GM18508 (cell line): ENCODE results near the gene CYP27A1.

ENCODE experiments used
- ATAC-seq: cut with Tn5 transposase; IDR thresholded peaks from one replicate; pipeline ENCODE4 v1.9.1; 2021; ENCODE audit warnings: moderate number of reproducible peaks; ENCODE audit not compliant: insufficient read depth, unreplicated experiment

CYP27A1 gene

DNA sequence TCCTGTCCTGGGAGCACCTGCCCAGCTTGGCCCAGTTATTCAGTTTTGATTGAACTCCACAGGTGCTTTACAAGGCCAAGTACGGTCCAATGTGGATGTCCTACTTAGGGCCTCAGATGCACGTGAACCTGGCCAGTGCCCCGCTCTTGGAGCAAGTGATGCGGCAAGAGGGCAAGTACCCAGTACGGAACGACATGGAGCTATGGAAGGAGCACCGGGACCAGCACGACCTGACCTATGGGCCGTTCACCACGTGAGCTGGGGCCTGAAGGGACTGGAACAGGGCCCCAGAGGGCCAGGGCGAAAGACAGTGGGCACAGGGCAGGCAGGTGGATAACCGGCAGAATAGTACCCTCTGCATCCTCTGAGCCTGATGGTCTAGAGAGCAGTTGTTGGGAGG is 27.6 kb downstream of the CYP27A1 start:
- ATAC-seq, result no peak

DNA sequence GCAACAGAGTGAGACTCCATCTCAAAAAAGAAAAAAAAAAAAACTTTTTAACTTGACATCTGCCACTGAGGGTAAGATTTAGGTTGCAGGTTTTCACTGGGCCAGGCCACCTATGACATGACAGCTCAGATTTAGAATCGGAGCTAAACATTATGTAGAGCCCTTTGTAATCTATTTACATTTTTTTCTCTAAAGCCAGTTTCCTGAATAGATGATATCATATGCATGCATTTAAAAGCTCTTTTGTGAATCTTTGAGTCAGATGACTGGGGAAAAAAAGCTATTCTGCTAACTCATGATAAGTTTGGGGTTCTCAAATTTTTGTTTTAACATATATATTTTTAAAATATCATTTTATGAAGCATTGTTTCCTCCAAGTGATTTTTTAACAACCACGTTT is 28.3 kb downstream of the CYP27A1 start:
- no peak for ATAC-seq

DNA sequence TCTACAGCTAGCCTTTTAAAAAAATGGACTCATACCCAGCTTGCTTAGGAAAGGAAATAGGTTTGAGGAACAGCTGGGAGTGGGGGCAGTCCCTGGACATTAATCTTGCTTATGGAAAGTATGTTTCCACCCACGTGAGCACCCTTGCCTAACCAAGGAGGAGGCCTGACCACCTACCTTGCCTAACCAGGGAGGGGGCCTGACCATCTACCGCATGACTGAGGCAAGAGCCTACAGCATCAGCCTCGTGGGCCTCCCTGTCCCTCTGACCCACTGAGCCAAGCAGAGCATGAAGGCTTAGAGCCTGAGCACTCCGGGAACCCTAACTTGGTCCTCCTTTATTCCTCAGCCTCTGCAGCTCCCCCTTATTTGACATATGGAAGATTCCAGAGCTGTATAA is 29.4 kb downstream of the CYP27A1 start:
- ATAC-seq, result no peak

DNA sequence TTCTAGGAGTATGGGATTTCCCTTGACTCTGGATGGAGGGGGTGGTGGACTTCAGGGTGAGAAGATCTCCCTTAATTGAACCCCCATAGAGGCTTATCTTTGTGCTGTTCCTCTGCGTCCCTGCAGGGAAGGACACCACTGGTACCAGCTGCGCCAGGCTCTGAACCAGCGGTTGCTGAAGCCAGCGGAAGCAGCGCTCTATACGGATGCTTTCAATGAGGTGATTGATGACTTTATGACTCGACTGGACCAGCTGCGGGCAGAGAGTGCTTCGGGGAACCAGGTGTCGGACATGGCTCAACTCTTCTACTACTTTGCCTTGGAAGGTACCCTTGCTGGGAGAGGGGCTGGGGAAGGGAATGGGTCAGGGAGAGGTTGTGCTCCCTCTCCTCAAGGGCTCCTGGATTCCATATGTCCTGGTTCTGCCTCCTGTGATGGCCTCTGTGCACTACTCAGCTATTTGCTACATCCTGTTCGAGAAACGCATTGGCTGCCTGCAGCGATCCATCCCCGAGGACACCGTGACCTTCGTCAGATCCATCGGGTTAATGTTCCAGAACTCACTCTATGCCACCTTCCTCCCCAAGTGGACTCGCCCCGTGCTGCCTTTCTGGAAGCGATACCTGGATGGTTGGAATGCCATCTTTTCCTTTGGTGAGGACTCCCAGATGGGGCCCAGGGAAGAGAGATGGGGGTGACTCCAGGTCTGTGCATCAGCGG is 30.3 kb downstream of the CYP27A1 start:
- ATAC-seq, result no peak

DNA sequence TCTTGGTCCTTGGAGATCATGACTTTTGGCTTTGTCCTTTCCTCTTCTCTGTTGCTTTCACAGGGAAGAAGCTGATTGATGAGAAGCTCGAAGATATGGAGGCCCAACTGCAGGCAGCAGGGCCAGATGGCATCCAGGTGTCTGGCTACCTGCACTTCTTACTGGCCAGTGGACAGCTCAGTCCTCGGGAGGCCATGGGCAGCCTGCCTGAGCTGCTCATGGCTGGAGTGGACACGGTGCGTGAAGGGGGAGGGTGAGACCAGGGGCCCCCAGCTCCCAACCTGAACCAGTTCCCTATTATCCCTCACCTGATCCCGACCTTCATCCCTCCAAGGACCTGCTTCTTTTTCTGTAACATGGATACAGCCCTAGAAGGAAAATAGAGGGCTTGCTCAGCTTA is 30.9 kb downstream of the CYP27A1 start:
- ATAC-seq, result no peak

DNA sequence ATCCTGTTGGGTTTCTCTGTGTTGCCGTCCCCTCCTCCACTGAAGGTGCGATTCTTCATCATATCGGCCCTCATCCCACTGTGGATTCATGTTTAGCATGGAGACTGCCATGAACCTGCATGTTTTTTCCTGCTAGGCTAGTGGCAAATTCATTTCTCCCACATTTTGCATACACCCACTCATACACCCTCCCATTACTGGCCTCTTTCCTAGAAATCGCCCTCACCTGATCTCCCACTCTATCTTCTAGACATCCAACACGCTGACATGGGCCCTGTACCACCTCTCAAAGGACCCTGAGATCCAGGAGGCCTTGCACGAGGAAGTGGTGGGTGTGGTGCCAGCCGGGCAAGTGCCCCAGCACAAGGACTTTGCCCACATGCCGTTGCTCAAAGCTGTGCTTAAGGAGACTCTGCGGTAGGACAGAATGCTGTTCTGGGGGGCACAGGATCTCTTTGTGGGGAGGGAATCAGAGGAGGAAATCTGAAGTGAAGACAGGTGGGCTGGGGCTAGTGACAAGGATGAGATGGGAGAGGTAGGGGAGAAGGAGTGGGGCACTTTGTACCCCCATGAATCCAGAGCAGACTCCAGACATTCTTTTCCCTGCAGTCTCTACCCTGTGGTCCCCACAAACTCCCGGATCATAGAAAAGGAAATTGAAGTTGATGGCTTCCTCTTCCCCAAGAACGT is 32.0 kb downstream of the CYP27A1 start:
- ATAC-seq, result no peak

DNA sequence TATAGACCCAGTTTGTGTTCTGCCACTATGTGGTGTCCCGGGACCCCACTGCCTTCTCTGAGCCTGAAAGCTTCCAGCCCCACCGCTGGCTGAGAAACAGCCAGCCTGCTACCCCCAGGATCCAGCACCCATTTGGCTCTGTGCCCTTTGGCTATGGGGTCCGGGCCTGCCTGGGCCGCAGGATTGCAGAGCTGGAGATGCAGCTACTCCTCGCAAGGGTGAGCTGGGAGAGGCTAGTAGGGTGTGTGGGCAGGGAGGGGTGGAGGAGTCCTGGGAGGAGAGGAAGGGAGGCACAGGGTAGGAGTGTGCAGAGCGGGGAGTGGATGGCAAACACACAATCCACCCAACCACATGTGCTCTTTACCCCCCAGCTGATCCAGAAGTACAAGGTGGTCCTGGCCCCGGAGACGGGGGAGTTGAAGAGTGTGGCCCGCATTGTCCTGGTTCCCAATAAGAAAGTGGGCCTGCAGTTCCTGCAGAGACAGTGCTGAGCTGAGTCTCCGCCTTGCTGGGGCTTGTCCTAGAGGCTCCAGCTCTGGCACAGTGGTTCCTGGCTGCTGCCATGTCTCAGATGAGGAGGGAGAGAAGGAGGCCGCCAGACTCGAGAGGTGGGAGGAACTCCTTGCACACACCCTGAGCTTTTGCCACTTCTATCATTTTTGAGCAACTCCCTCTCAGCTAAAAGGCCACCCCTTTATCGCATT is 32.7 kb downstream of the CYP27A1 start:
- ATAC-seq, result no peak

DNA sequence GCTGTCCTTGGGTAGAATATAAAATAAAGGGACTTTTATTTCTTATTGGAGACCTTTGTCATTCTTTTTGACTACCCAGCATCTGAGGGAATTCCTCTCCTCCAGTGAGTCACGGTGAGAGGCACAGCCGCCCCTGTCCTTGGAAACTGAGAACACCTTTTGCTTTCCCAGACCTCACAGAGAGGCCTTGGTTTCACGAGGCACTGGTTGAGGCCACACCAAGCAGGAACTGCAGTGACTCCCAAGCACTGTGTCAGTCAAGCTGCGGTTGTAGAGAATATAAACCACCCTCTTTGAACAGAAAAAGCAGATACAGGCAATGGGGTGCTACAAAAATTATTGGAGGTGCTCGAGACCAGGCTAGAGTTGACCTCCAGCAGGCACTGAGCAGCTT is 33.3 kb downstream of the CYP27A1 start:
- no peak for ATAC-seq

DNA sequence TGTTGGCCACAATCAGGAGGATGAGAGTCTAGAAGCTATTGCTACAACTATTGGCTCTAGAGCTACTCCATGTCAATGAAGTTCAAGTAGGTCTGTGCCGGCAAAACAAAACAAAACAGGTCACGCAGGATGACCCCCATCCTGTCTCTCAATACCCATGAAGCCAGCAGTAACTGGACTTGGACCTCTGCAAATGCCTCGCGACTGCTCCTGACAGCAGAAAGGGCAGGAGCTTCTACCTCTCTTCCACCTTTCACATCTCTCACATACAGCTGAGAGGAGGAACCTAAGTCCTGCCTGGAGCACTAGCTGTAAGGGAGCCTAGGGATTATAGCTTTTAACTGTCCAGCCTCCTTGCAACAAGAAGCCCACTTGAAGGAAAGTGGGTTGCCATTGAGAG is 33.7 kb downstream of the CYP27A1 start:
- ATAC-seq, result no peak

DNA sequence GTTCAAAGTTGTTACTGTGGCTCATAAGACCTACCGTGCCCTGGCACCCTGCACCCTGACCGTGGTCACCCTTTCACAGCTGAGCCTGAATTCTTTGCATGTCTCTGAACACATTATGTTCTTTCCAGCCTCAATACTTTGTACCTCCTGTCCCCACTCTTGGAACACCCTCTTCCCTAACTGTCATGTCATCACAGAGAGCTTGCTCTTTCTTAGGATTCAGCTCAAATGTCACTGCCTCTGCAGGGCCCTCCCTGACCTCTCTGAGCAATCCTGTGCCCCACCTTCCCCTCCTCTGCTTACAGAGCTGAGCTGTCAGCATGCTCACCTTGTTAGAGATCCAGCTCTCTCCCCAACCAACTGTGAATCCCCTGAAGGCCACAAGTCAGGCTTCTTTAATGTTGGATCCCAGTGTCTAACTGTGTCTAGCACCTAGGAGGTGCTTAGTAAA is 34.6 kb downstream of the CYP27A1 start:
- no peak for ATAC-seq

DNA sequence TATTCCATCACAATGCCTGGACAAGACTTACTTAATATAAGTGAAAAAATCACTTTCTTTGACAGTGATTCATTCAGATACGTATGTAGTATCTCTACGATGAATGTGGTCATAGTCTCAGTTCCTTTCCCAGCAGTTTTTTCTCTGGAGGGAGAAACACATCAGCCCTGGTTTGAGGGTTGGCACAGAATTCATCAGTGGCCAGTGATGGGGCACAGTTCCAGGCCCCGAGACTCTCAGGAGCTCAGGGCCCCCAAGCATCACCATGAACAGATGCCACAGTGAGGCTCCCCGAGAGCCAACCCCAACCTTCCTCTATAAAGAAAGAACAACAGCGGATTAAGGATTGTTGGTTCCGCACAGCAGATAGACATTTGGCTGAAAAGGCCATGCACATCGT is 37.1 kb downstream of the CYP27A1 start:
- ATAC-seq, result no peak

DNA sequence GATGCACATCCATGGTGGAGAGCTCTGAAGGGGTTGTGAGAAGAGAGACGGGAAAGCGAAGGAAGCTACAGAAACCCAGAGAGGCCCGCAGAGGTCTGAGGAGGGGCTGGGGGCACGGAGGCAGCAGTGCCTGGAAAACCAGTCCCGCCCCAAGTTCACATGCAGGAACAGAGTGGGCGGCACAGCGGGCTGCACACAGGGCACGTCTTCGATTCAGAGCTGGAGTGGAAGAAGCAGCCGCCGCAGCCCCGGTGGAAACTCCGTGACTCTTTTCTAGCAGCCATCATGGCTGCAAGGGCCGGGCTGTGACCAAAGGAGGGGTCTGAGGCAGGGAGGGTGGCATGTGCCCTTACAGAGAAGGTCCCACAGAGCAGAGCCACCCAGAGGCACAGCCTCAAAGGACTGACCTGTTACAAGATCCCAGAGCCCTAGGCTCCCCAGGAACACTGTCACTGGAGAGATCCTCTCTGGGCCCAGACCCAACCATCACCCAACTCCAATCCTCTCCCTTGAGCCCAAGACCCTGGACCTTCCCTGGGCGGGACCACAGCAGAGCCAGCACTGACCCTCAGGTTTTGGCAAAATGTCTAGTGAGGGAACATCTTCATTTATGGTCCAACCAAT is 38.9 kb downstream of the CYP27A1 start:
- no peak for ATAC-seq

DNA sequence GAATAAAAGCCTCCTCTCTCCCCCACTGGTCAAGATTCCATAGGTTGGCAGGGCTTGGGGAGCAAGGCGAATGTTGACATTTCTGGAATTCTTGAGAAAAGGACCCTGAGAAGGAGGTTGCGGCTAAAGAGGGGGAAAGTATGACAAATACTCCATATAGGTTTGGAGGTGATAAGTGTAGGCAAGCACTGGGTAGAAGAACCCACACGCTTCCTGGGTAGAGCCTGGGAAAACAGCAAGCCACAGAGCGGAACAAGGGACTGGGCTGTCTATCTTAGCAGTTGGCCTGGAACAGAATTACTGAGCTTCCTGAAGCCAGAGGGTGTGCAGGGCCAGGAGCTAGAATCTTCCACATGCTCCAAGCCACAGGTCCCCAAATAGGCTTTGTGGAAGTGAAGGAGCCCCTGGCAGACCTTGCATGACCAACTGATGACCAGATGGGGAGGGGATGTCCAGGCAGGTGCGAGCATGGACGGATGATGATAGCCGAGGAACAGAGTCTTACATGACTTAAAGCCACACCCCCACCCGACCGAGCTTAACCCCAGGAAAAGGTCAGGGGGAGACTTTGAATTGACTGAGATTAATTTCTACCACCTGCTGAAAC is 39.8 kb downstream of the CYP27A1 start:
- no peak for ATAC-seq

DNA sequence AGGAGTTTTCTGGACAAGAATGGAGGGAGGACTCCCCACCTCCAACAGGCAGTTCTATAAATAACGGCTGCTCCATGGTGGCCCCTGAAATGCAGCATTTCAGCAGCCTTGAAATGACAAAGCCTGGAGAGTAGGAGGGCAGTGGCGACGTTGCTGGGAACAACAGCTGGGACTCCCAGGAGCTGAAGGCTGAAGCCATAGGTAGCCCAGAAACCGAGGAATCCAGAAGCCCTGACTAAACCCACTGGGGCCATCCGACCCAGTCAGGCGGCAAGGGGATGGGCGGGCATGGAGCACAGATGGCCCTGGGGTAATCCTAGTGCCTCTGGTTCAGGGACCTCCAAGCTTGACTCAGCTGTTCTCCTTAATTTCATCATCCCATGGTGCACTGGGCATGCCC is 40.7 kb downstream of the CYP27A1 start:
- no peak for ATAC-seq

DNA sequence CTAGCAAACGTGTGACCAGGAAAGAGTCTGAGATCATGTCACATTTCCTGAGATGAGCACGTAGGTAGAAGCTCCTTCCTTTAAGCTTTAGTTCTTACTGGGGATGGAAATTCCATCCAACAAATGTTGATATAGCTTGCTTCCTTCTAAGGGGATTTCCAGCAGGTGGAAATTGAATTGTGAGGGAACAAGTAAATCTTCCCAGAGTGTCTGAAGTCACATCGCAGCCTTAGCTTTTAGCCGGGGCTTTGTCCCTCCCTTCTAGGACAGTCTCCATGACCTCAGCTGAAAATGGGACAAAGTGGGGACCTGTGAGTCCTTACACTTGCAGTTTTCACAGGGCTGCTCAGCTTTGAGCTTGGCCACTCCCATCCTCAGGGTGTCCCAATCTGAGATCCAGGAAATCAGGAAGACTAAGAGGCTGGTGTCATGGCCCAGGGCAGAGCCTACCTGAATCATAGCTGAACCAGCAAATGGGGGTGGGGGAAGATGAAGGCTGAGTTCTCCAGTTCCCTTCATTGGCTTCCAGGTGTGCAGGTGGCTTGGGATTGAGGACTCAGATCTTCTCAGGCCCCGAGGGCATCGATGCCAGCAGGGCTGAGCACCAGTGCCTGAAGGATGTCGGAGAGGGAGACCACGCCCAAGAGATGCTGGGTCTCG is 41.4 kb downstream of the CYP27A1 start:
- no peak for ATAC-seq

DNA sequence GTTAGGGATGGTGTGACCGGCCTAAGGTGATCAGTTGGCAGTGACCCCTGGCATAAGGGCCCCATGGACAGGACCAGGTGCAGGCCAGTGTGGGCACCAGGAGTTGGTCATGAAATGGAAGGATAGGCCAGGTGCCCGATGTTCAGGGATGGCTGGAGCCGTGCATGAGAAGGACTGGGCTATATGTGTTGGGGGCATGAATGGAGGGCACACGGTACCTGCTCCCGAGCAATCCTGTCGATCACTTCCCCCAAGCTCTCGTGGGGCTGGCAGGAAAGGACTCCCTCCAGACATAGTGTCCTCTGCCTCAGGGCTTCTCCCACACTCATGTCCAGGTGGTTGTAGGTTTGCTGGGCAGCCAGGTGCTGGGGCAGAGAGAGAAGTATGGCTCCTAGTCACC is 42.1 kb downstream of the CYP27A1 start:
- ATAC-seq, result no peak

DNA sequence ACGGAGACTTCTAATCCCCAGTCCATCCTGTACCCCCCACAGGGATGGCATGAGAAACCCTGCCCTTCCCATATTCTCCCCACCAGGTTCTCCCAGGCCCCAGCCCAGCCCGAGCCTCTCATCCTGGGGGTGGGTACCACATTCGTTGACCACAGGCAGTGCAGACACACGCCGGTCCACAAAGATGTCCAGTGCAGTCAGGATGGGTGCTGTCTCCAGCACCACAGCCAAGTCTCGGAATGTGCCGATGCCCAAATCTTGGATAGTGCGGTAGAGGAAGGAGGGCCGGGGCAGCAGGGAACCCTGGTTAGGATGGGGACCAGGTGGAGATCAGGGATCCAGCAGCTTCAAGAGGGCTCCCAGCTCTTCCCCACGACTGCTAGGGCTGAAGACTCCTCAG is 44.8 kb downstream of the CYP27A1 start:
- no peak for ATAC-seq

DNA sequence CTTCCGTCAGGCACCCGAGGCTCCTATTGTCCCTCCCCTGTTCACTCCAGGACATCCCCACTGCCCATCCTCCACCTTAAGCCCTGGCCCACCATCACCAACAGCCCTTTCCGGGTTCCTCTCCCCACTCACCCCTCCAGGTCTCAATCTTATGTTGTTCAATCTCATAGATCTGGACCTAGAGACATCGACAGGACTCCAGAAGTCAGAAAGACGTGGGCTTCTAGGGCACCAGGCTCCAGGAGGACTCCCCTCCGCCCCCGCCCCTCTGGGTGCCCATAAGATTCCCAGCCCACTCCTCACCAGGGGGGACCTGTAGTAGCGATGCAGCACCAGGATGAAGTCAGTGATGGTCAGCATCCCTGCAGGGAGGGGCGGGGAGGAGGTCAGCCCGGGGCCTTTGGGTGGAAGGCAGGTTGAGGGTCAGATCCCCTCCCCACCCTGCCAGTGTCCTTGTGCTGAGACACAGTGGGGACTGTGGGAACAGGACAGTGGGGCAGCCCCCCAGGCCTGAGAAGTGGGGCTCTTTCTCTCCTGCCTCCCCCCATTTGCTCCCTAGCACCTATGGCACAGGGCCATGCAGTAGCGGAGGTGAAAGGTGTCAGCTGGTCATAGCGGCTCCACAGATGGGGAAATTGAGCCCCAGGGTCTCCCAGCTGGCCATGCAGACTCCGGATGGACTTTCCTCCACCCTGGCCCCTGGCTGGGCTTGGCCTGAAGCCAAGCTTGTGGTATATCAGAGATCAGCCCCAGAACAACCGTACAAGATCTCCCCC is 45.9 kb downstream of the CYP27A1 start:
- no peak for ATAC-seq

DNA sequence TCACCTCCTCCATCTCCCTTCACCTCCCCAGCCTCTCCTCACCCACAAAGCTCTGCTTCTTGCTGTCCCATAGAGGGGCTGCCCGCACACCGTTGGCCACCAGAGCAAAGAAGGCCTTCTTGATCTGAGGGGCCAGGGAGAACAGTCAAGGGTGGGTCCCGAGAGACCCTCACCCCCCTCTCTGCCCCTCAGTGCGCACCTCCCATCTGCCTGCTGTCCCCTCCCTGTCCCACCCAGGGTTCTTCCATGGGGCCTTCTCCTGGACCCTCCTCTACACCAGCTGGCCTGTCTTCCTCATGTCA is 46.5 kb downstream of the CYP27A1 start:
- no peak for ATAC-seq
